WERI-Rb-1 (cell line): ENCODE results near the gene TRIM2.
"Not testable (repeated sequence)": the region's sequence is repeated elsewhere in the genome, so short reads cannot be mapped to it uniquely, and the experiment has no call there.

Source experiments
- DNase-seq: peaks from one replicate; pipeline ENCODE4 v3.0.0-alpha.2; 2020
- H3K27ac ChIP-seq: fragments of 250-450 bp; sonication (Bioruptor Pico); 2 replicates; pipeline ENCODE4 v1.5.1; 2020; ENCODE audit warnings: mild to moderate bottlenecking, moderate library complexity
- H3K27me3 ChIP-seq: fragments of 250-450 bp; sonication (Bioruptor Pico); 2 replicates; pipeline ENCODE4 v1.5.1; 2021; ENCODE audit warnings: mild to moderate bottlenecking, low read depth, moderate library complexity; ENCODE audit not compliant: insufficient read depth, severe bottlenecking
- H3K36me3 ChIP-seq: fragments of 250-450 bp; sonication (Bioruptor Pico); 2 replicates; pipeline ENCODE4 v1.5.1; 2020; ENCODE audit warnings: mild to moderate bottlenecking, moderate library complexity
- H3K4me3 ChIP-seq: 2 replicates; pipeline ENCODE4 v1.5.1; 2011; ENCODE audit warnings: low read depth, mild to moderate bottlenecking, control low read depth, low read length
- H3K9me3 ChIP-seq: fragments of 250-450 bp; sonication (Bioruptor Pico); 2 replicates; pipeline ENCODE4 v1.5.1; 2021; ENCODE audit warnings: mild to moderate bottlenecking, moderate library complexity; ENCODE audit not compliant: severe bottlenecking
- TF ChIP-seq, protein P1 (sequence below): IDR thresholded peaks from 2 replicates; pipeline ENCODE4 v1.5.1; 2011; ENCODE audit warnings: low read depth, mild to moderate bottlenecking, control low read depth, inconsistent platforms, low read length

Gene TRIM2

DNA sequence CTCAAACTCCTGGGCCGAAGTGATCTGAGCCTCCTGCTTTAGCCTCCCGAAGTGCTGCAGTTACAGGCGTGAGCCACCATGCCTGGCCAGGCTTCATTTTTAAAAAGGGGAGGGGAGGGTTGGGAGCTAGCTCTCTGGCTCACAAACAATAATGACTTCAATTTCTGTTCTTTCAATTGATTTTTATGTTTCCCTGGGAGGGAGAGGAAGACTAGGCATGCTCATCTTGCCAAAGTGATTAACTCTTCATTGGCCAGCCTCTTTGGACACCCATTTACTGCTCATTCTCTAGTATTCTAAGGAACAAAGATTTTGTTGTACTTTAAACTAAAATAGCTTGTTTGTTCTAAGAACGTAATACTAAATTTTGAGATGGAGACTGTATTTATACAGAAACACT, 43.4 kb upstream of the TRIM2 start:
- Histone ChIP-seq H3K9me3 (peaks cover 5% of the 10 kb centered on the region), H3K4me3 (no peak overlapping the region), H3K27ac (no peak overlapping the region), H3K27me3 (no peaks in the 10 kb centered on the region), H3K36me3 (no peaks in the 10 kb centered on the region)
- no peak for DNase-seq
- TF ChIP-seq, protein P1, sequence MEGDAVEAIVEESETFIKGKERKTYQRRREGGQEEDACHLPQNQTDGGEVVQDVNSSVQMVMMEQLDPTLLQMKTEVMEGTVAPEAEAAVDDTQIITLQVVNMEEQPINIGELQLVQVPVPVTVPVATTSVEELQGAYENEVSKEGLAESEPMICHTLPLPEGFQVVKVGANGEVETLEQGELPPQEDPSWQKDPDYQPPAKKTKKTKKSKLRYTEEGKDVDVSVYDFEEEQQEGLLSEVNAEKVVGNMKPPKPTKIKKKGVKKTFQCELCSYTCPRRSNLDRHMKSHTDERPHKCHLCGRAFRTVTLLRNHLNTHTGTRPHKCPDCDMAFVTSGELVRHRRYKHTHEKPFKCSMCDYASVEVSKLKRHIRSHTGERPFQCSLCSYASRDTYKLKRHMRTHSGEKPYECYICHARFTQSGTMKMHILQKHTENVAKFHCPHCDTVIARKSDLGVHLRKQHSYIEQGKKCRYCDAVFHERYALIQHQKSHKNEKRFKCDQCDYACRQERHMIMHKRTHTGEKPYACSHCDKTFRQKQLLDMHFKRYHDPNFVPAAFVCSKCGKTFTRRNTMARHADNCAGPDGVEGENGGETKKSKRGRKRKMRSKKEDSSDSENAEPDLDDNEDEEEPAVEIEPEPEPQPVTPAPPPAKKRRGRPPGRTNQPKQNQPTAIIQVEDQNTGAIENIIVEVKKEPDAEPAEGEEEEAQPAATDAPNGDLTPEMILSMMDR = no peak

DNA sequence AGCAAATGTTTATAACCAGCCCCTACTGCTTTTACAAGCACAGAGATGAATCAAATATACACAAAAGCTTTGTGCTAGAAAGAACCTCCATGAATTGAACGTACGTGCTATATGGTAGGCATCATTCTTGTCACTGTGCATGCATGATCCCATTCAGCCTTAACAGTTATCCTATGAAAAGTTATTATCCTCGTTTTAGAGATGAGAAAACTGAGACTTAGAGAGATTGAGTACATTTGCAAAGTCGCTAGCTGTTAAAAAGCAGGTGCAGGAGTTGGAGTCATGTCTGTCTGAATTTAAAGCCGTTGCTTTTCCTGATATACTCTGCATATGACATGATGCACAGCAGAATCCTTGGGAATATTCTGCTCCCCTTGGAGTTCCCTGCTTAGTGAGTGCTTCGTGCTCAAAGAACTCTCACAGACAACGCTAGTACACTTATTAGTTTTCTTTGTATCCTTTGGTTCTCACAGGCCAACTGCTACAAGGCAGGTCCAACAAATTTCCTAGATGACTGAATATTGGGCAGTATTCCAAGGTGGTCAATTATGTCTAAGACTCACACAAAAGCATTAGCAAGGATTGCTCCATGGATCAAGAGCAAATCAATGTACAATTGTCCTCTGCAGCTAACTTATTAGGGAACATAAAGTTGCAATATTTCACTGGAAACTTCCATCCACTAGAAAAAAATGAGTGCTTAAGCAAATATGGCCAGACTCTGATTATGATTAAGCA, 42.8 kb upstream of the TRIM2 start:
- H3K9me3 ChIP-seq = peaks cover 5% of the 10 kb centered on the region
- no peak overlapping the region for H3K27ac ChIP-seq
- no peaks in the 10 kb centered on the region for H3K27me3 ChIP-seq
- no peaks in the 10 kb centered on the region for H3K36me3 ChIP-seq
- DNase-seq = no peak
- TF ChIP-seq, protein P1 = no peak
- no peak overlapping the region for H3K4me3 ChIP-seq

DNA sequence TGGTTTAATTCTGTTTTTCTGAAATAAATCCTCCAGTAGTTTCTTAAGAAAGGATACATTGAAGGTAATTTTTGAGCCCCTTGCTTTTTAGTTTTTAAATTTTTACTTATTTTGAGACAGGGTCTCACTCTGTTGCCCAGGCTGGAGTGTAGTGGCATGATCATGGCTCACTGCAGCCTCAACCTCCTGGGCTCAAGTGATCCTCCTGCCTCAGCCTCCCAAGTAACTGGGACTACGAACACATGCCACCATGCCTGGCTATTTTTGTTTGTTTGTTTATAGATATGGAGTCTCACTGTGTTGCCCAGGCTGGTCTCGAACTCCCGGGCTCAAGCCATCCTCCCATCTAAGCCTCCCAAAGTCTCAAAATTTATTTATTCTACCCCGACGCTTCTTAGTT, 39.0 kb upstream of the TRIM2 start:
- H3K9me3 ChIP-seq, H3K4me3 ChIP-seq, H3K27me3 ChIP-seq, H3K36me3 ChIP-seq, H3K27ac ChIP-seq, DNase-seq: not testable (repeated sequence)

DNA sequence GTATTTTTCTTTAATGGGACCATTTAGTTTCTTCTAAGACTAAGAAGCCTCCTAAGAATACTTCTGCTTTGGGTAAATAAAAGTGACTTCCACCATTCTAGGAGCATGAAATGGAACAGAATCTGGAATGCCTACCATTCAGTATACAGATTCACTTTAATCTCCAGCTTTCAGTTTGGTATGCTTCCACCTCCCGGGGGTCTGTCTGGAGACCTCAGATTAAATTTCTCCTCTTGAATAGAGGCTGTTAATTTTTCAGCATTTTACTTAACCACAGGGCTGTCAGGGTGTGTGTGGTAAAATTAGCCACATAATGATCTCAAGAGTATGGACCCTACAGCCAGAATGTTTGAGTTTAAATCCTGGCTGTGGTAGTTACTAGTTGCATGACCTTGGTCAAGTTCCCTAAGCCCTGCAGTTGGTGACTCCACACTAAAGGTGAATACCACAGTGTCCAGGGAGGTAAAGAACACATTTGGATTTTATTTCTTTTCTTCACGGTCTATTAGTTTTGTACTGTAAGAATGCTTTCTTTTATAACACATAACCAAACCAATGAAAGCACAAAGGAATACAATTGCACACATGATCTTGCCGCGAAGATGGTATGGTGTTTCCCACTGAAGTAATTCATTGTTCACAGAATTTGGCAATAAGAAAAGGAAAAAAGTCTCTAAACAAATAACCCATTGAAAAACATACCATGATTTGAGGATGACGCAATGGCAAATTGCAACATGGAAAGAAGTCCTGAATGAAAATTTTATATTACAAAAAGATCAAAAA, 37.3 kb upstream of the TRIM2 start:
- Histone ChIP-seq H3K4me3 (no peak overlapping the region), H3K27ac (no peak overlapping the region)

DNA sequence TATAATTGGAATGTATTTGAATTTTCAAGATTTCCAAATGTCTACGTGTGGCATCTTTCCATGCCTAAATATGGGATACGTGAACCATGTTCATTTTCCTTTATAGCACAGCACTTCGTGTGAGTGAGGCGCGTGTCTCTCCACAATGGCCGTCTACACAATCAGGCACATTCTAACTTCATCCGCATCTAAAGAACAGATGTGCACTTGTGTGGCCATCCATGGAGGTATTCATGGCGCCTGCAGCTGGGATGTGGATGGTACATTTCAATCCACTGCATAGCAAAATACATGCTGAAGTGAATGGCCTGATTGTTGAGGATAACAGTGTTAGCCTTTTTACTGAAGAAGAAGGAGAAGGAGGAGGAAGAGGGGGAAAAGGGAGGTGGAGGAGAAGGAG, 34.5 kb upstream of the TRIM2 start:
- peaks cover 2% of the 10 kb centered on the region for H3K9me3 ChIP-seq
- no peak for DNase-seq
- TF ChIP-seq, protein P1 = no peak
- H3K27ac ChIP-seq = no peak overlapping the region
- H3K36me3 ChIP-seq = no peaks in the 10 kb centered on the region
- no peaks in the 10 kb centered on the region for H3K27me3 ChIP-seq
- no peak overlapping the region for H3K4me3 ChIP-seq

More for the DNA sequence above, 37.3 kb upstream of the TRIM2 start:
- H3K27me3 ChIP-seq = no peaks in the 10 kb centered on the region
- TF ChIP-seq, protein P1 = no peak
- peaks cover 5% of the 10 kb centered on the region for H3K9me3 ChIP-seq
- DNase-seq = no peak
- H3K36me3 ChIP-seq = no peaks in the 10 kb centered on the region

DNA sequence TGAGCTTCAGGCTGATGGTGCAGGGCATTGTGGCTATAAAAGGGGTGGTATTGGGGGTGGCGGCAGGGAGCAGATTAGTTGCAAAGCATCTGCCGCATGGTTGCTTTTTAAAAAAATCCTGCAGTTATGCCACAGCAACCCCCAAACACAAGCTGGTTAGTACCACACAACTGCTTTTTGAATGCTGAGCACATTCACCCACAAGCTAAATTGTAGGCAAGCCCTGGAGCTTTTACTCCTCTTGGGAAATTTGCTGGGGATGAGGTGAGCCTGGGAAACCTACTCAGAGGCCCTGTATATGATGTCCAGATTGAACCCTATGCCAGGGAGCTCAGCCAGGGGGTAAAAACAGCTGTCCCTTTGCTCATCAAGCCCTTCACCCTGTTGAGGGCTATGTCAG, 33.8 kb upstream of the TRIM2 start:
- Histone ChIP-seq H3K4me3 (no peak overlapping the region), H3K9me3 (no peaks in the 10 kb centered on the region), H3K27me3 (no peaks in the 10 kb centered on the region), H3K36me3 (no peaks in the 10 kb centered on the region), H3K27ac (no peak overlapping the region)
- TF ChIP-seq, protein P1 = no peak
- DNase-seq = no peak
